Lung (tissue), 12 donors: Measurements from ENCODE around the gene AKAP6. TPM values are rescaled to one million over a fixed set of nuclear protein-coding genes. Genes with fewer than 3 reads are reported as not detected.

Experiments
- ATAC-seq: fragments of 200-7000 bp; cut with Tn5 transposase; one replicate; pipeline ENCODE4 v1.9.1; 2020; ENCODE audit warnings: moderate number of reproducible peaks; ENCODE audit not compliant: insufficient read depth, low FRiP score
- DNase-seq, 3 donors: peaks; one replicate each; pipeline ENCODE4 v3.0.0-alpha.2; 2013 to 2017
- H3K27ac ChIP-seq, 2 donors: one replicate each; pipeline ENCODE4 v1.5.1; 2013; ENCODE audit warnings: mild to moderate bottlenecking in 2 of 2, moderate library complexity in 2 of 2, control low read depth in 1 of 2, inconsistent platforms in 1 of 2, low read depth in 1 of 2, low read length in 1 of 2
- H3K27me3 ChIP-seq, 3 donors: one replicate each; pipeline ENCODE4 v1.5.1; 2013; ENCODE audit warnings: low read length in 2 of 3; ENCODE audit not compliant: control insufficient read depth in 3 of 3, insufficient read depth in 3 of 3
- H3K36me3 ChIP-seq, 4 donors: one replicate each; pipeline ENCODE4 v1.5.1; 2013; ENCODE audit warnings: low read length in 4 of 4, mild to moderate bottlenecking in 1 of 4, moderate library complexity in 1 of 4; ENCODE audit not compliant: control insufficient read depth in 4 of 4, insufficient read depth in 4 of 4
- H3K4me1 ChIP-seq, 5 donors: one replicate each; pipeline ENCODE4 v1.5.1; 2013; ENCODE audit warnings: low read length in 5 of 5, mild to moderate bottlenecking in 2 of 5, moderate library complexity in 1 of 5; ENCODE audit not compliant: control insufficient read depth in 5 of 5, insufficient read depth in 5 of 5
- H3K4me3 ChIP-seq: one replicate; pipeline ENCODE4 v1.5.1; 2013; ENCODE audit warnings: mild to moderate bottlenecking, control low read depth, moderate library complexity
- H3K9ac ChIP-seq, 2 donors: one replicate each; pipeline ENCODE4 v1.5.1; 2013; ENCODE audit warnings: low read length in 2 of 2, control low read depth in 1 of 2; ENCODE audit not compliant: insufficient read depth in 1 of 2
- H3K9me3 ChIP-seq, 4 donors: one replicate each; pipeline ENCODE4 v1.5.1; 2013; ENCODE audit warnings: low read length in 3 of 4, mild to moderate bottlenecking in 1 of 4, moderate library complexity in 1 of 4; ENCODE audit not compliant: control insufficient read depth in 4 of 4, insufficient read depth in 3 of 4
- WGBS, 2 donors: extraction: QIAGEN DNeasy Blood & Tissue Kit; methylation state at CpG; one replicate each; pipeline ENCODE4 v1.1.7; 2013; 5-methylcytosine and 5-hydroxymethylcytosine counted together
- polyA plus RNA-seq, 2 donors: library from polyadenylated mRNA; stranded (reverse); fragments of 200-250 nt; gene quantifications; one replicate each; pipeline ENCODE4 v1.2.1, GENCODE V29; 2013
- total RNA-seq, 2 donors: library from RNA; depleted of rRNA in 1 of 2; stranded (reverse); fragments of >200 nt in 1 of 2; gene quantifications; one replicate each; pipeline ENCODE4 v1.2.1, GENCODE V29; 2014 to 2021
- TF ChIP-seq, protein P1 (sequence below): IDR thresholded peaks from 2 replicates; pipeline ENCODE4 v1.5.1; 2012; ENCODE audit warnings: mild to moderate bottlenecking; ENCODE audit errors: control extremely low read depth, extremely low read depth
- donor health status: control.
- donor health status: control.
- donor health status: Bipolar disorder and iron deficiency.
- donor health status: healthy.
- donor health status: DM: yes; HTN: yes; CAD: no.

The AKAP6 gene
- total and polyA plus RNA-seq, 4 donors = 1.5 to 27.1 (median 7.7) TPM

DNA sequence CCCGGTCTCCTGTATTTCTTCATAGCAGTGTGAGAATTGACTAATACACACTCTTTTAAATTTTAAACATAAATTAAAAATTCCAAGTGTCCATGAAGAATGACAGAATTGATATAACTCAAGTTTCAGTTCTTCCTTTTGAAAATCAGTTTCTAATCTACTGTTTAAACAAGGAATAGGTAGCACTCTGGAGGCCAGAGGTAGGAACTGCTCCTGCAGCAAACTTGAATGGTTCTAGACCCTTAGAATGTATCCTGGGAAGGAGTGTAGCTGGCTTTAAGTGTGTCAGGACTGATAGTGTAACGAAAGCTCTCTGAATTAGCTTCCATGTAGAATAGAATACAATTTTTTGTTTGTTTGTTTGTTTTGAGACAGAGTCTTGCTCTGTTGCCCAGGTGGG lies 76.8 kb downstream of the AKAP6 start:
- TF ChIP-seq, protein P1, sequence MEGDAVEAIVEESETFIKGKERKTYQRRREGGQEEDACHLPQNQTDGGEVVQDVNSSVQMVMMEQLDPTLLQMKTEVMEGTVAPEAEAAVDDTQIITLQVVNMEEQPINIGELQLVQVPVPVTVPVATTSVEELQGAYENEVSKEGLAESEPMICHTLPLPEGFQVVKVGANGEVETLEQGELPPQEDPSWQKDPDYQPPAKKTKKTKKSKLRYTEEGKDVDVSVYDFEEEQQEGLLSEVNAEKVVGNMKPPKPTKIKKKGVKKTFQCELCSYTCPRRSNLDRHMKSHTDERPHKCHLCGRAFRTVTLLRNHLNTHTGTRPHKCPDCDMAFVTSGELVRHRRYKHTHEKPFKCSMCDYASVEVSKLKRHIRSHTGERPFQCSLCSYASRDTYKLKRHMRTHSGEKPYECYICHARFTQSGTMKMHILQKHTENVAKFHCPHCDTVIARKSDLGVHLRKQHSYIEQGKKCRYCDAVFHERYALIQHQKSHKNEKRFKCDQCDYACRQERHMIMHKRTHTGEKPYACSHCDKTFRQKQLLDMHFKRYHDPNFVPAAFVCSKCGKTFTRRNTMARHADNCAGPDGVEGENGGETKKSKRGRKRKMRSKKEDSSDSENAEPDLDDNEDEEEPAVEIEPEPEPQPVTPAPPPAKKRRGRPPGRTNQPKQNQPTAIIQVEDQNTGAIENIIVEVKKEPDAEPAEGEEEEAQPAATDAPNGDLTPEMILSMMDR = no peak
- Histone ChIP-seq H3K27me3 (no peaks in the 10 kb centered on the region), H3K4me3 (no peak overlapping the region), H3K9ac (no peak overlapping the region), H3K27ac (no peak overlapping the region), H3K36me3 (no peaks in the 10 kb centered on the region), H3K9me3 (no peaks in the 10 kb centered on the region), H3K4me1 (peaks cover 0 to 13% (median 7%) of the 10 kb centered on the region in 5 donors)
- 78 to 83% methylated on average over 2 of the region's 2 CpGs for WGBS, 2 donors
- no peak for ATAC-seq
- no peak for DNase-seq

DNA sequence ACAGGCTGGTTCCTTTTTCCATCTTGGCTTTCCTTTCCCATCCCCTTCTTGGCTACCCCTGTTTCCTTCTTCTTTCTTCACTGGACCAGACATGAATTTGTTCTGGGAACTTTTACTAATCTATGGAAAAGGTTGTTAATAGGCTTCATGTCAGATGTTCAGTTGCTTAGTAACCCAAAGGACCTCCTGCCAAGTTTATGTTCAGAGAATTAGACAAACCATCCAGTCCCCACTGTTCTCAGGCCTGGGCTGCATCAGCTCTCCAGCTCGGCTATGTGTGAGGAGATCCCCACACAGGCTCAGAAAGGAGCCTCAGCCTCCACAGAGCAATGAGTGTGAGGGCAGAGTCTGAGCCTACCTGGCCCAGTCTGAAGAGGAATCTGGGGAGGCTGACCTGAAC lies 78.0 kb downstream of the AKAP6 start:
- Histone ChIP-seq H3K9me3 (no peaks in the 10 kb centered on the region), H3K36me3 (no peaks in the 10 kb centered on the region), H3K9ac (no peak overlapping the region), H3K4me1 (peaks cover 0 to 13% (median under 1%) of the 10 kb centered on the region in 5 donors), H3K4me3 (no peak overlapping the region), H3K27ac (peak overlapping the region in 1 of 2 donors; percentile 66), H3K27me3 (no peaks in the 10 kb centered on the region)
- TF ChIP-seq, protein P1 = no peak
- ATAC-seq (no peak), DNase-seq (peak in 2 of 3 donors; percentile 53 to 61)
- 74 to 81% methylated on average over 1 of the region's 1 CpG for WGBS, 2 donors

DNA sequence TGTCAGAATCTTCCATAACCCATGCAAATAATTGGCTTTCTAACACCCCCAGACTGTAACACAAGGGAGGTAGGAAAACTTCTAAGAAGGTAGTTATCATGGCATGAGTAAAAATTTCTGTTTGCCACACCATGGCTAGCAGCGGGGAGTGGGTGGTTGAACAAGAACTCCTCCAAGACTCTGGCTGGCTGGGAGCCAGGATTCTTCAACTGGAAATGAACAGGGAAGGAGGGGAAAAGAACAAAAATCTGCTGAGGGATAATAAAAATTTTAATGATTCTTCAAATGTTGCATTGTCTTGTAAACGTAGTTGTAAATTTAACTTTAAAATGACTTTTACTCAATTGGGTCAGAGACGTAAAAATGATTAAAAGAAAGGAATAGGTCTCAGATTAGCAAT lies 78.9 kb downstream of the AKAP6 start:
- DNase-seq = peak; percentile 28 to 66 (median 58)
- Histone ChIP-seq H3K9ac (no peak overlapping the region), H3K4me1 (peaks cover 0 to 13% (median 0%) of the 10 kb centered on the region in 5 donors), H3K9me3 (no peaks in the 10 kb centered on the region), H3K36me3 (no peaks in the 10 kb centered on the region), H3K27ac (peak overlapping the region in 1 of 2 donors; percentile 26), H3K4me3 (no peak overlapping the region), H3K27me3 (no peaks in the 10 kb centered on the region)
- WGBS, 2 donors = 67 to 89% methylated on average over 3 of the region's 3 CpGs
- TF ChIP-seq, protein P1 = no peak
- no peak for ATAC-seq

DNA sequence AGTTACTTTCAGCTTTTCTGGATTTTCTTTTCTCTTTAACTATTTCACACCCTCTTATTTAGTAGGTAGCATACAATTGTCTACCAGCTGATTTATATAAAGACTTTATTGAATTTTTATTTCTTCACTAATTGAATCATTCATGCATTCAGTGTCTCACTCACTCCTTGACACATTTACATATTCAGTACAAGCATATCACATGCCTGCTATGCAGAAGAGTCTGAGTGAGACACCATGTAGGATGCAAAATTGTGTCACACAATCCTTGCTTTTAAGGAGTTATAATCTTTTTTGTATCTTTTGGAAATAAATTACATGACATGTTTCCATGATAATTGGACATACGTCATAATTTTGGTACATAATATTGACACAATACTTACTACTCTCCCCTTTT lies 83.0 kb downstream of the AKAP6 start:
- Histone ChIP-seq H3K36me3 (no peaks in the 10 kb centered on the region), H3K9me3 (no peaks in the 10 kb centered on the region), H3K9ac (no peak overlapping the region), H3K4me3 (no peak overlapping the region), H3K27me3 (no peaks in the 10 kb centered on the region), H3K27ac (no peak overlapping the region), H3K4me1 (peaks cover 0 to 10% (median 9%) of the 10 kb centered on the region in 5 donors)
- ATAC-seq = no peak
- 94 to 97% methylated on average over 1 of the region's 1 CpG for WGBS, 2 donors
- TF ChIP-seq, protein P1 = no peak
- no peak for DNase-seq
